ENCODE results near the gene PALLD. TPM values are rescaled to one million over a fixed set of nuclear protein-coding genes. Genes with fewer than 3 reads are reported as not detected.
A peak's percentile ranks its signal among the peaks of the same experiment; 100 is the strongest.
"Not testable (repeated sequence)": the region's sequence is repeated elsewhere in the genome, so short reads cannot be mapped to it uniquely, and the experiment has no call there.

The PALLD gene
- total RNA-seq, 2 donors from 2014 or later, result 2.8 to 30.1 TPM

- not testable (repeated sequence) for DNase-seq (ENCODE audit: low spot score in 2 of 2); H3K27ac Mint-ChIP-seq; ATAC-seq; H3K9me3 Mint-ChIP-seq; H3K36me3 Mint-ChIP-seq
Observed at GRCh38 chr4:168513826-168514225, 17.0 kb downstream of the PALLD start.

DNA sequence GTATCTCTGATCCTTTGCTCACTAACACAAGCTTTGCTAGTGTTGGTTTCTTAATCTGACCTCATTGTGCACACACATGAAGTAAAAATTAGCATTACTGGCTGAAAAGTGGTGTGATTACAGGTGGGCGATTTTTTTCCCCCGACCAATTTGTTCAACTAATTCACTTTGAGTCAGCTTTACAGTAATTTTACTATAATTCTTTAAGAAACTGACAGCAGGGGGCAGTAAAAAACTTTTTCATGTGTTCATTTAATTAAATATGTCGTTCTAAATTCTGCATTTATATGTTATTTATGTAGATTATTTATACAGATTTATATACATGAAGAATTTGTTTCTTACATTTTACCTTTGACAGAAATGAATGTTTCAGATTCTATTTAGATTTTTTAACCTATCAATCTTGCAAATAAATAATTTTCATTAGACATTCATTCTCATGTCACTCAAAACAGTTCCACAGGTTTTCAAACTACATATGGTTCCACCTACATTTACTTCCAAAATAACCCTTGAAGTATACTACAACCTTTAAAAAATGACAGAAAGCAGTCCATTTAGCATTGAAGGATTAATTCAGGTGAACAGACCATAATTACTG is 17.5 kb downstream of the PALLD start:
- H3K27ac Mint-ChIP-seq, result no peak overlapping the region
- H3K9me3 Mint-ChIP-seq, result no peaks in the 10 kb centered on the region
- H3K36me3 Mint-ChIP-seq, result no peaks in the 10 kb centered on the region
- no peak for ATAC-seq
- DNase-seq (ENCODE audit: low spot score in 2 of 2), result no peak

- Mint-ChIP-seq H3K27ac (no peak overlapping the region), H3K36me3 (no peaks in the 10 kb centered on the region), H3K9me3 (no peaks in the 10 kb centered on the region)
- DNase-seq (ENCODE audit: low spot score in 2 of 2) (no peak), ATAC-seq (no peak)
Observed at GRCh38 chr4:168515222-168516011, 18.6 kb downstream of the PALLD start.

- Mint-ChIP-seq H3K27ac (no peak overlapping the region), H3K9me3 (no peaks in the 10 kb centered on the region), H3K36me3 (no peaks in the 10 kb centered on the region)
- ATAC-seq (no peak), DNase-seq (ENCODE audit: low spot score in 2 of 2) (no peak)
Observed at GRCh38 chr4:168516841-168517240, 20.0 kb downstream of the PALLD start.

- H3K36me3 Mint-ChIP-seq, result no peaks in the 10 kb centered on the region
- no peak for ATAC-seq
- no peak overlapping the region for H3K27ac Mint-ChIP-seq
- no peak for DNase-seq (ENCODE audit: low spot score in 2 of 2)
- H3K9me3 Mint-ChIP-seq, result no peaks in the 10 kb centered on the region
Observed at GRCh38 chr4:168519576-168519975, 22.7 kb downstream of the PALLD start.

- no peaks in the 10 kb centered on the region for H3K36me3 Mint-ChIP-seq
- DNase-seq (ENCODE audit: low spot score in 2 of 2), result no peak
- no peaks in the 10 kb centered on the region for H3K9me3 Mint-ChIP-seq
- no peak overlapping the region for H3K27ac Mint-ChIP-seq
- no peak for ATAC-seq
Observed at GRCh38 chr4:168521721-168522120, 24.9 kb downstream of the PALLD start.

DNA sequence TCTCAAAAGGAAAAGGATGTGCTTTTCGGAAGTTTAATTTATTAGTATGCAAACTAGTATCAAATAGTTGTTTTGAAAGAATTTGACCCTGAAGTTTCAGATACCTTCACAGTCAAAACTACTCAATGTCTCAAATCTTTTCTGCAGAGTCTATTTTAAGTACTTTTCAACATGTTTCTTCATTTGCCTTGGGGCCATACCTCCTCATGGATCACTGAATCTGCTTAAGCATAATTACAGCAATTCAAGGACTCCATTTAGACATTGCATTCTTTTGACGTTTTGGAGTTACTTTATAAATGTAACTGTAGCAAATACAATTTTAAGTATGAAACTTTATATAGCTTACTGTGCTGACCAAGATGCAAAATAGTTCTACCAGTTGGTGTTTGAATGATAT is 25.5 kb downstream of the PALLD start:
- Mint-ChIP-seq H3K9me3 (no peaks in the 10 kb centered on the region), H3K36me3 (no peaks in the 10 kb centered on the region), H3K27ac (no peak overlapping the region)
- no peak for ATAC-seq
- DNase-seq (ENCODE audit: low spot score in 2 of 2), result no peak

- DNase-seq (ENCODE audit: low spot score in 2 of 2), result no peak
- Mint-ChIP-seq H3K9me3 (no peaks in the 10 kb centered on the region), H3K27ac (no peak overlapping the region), H3K36me3 (no peaks in the 10 kb centered on the region)
- ATAC-seq, result no peak
Observed at GRCh38 chr4:168522829-168523489, 26.1 kb downstream of the PALLD start.

GRCh38 chr4:168524006-168524405 is 27.2 kb downstream of the PALLD start:
- DNase-seq (ENCODE audit: low spot score in 2 of 2) (no peak), ATAC-seq (no peak)
- no peak overlapping the region for H3K27ac Mint-ChIP-seq
- H3K9me3 Mint-ChIP-seq, result no peaks in the 10 kb centered on the region
- H3K36me3 Mint-ChIP-seq, result no peaks in the 10 kb centered on the region

DNA sequence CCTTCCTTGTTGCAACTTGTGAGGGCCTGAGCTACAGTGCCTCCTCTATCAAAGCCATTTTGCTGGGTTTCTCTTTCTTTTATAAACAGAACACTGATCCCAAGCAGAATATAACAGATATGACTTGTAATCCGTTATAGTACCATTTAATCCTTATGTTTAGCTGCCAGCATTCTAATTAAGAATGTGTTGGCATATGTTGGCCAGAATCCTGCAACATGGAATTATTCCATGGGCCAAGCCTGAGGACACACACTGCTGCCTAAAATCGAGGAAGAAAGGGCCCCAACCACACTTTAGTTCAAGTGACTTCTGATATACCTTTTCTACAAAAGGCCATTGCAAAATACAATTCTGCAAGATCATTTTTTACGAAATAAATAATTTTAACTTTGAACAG is 28.0 kb downstream of the PALLD start:
- no peaks in the 10 kb centered on the region for H3K9me3 Mint-ChIP-seq
- no peak for DNase-seq (ENCODE audit: low spot score in 2 of 2)
- no peaks in the 10 kb centered on the region for H3K36me3 Mint-ChIP-seq
- ATAC-seq, result no peak
- no peak overlapping the region for H3K27ac Mint-ChIP-seq

GRCh38 chr4:168527560-168527959 is 30.7 kb downstream of the PALLD start:
- no peaks in the 10 kb centered on the region for H3K9me3 Mint-ChIP-seq
- no peak for DNase-seq (ENCODE audit: low spot score in 2 of 2)
- no peaks in the 10 kb centered on the region for H3K36me3 Mint-ChIP-seq
- H3K27ac Mint-ChIP-seq, result peak overlapping the region in 1 of 2 donors; percentile 62
- no peak for ATAC-seq

DNA sequence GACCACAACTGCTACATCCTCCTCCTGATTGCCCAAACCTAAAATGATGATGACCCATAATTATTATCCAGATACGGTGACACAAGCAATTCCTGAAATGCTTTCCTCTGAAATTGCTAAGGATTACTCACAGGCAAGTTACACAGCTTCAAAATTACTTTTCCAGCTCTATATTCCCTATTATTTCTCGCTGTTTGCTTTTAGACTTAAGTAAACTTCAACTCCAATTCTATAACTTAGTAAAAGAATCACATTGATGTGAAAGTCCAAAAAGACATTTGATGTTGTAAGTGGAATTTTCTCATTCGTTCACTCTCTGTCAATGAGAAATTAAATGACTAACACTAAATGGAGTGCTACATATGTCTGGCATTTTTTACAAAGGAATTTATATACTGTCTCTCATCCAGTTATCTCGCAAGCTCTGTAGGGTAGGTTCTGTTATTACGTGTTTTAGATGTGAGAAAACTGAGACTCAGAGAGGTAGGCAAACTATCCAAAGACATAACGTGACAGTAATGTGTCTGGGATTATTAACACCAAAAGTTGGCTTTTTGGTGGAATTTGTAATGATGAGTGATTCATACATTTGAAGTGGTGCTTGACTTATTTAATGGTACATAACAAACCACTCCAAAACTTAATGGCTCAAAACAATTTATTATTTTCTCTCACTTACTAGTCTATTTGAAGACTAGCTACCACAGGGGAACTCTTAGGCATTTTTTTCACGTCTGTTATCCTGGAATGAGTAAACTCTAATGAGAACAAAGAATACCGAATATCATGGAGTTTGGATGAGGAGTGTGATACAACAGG is 31.5 kb downstream of the PALLD start:
- no peak overlapping the region for H3K27ac Mint-ChIP-seq
- ATAC-seq (no peak), DNase-seq (ENCODE audit: low spot score in 2 of 2) (no peak)
- no peaks in the 10 kb centered on the region for H3K36me3 Mint-ChIP-seq
- no peaks in the 10 kb centered on the region for H3K9me3 Mint-ChIP-seq

DNA sequence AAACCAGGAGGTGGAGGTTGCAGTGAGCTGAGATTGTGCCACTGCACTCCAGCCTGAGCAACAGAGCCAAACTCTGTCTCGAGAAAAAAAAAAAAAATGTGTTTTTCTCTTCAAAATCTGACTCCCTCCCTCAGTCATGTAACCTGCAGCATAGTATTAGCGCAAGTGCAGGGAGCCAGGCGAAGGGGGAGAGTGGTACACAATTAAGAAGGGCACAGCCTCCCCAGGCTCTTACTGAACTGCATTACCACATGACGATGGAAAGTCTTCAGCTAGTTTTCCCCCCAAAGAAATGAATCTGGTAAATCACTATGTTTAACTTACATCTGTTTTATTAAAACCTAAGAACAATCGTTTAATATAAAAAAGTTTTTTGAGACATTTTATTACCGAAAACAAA is 32.4 kb downstream of the PALLD start:
- no peak overlapping the region for H3K27ac Mint-ChIP-seq
- no peak for ATAC-seq
- no peaks in the 10 kb centered on the region for H3K9me3 Mint-ChIP-seq
- no peak for DNase-seq (ENCODE audit: low spot score in 2 of 2)
- no peaks in the 10 kb centered on the region for H3K36me3 Mint-ChIP-seq

- H3K9me3 Mint-ChIP-seq, result no peaks in the 10 kb centered on the region
- no peak for DNase-seq (ENCODE audit: low spot score in 2 of 2)
- ATAC-seq, result no peak
- H3K36me3 Mint-ChIP-seq, result no peaks in the 10 kb centered on the region
- H3K27ac Mint-ChIP-seq, result no peak overlapping the region
Observed at GRCh38 chr4:168531305-168531704, 34.5 kb downstream of the PALLD start.

DNA sequence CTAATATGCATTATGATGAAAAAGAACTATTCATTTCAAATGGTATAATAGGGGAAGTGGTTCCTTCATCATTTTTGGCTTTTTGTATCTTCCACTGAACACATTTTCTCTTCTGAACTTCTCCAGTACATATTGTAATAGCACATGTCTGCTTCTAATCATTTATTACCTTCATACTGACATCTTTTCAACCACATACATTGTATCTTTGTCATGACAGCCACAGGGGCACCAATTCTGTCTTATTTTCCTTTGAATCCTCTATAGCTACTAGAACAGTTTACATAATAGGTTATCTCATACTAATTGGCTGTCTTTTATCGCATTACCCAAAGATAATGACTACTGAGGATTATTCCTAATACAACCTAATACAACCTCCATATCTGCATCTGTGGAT is 37.7 kb downstream of the PALLD start:
- ATAC-seq (no peak), DNase-seq (ENCODE audit: low spot score in 2 of 2) (no peak)
- Mint-ChIP-seq H3K27ac (no peak overlapping the region), H3K36me3 (no peaks in the 10 kb centered on the region), H3K9me3 (no peaks in the 10 kb centered on the region)

DNA sequence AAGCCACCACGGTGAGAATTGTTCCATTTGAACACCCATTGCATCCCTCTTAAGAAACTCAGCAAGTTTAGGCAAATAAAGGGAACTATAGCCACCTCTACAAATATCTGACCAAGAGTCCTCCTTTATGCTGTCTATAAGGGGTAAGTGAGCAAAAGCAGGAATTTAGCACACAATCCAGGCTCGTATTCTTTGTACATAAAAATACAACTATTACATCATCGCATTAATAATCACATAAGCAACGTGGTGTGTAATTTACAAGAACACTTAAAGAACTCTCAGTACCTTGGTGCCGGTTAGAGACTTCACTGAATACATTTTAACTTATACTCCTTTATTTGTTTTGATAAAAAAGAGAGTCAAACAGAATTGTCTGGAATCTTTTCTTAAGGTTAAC is 38.8 kb downstream of the PALLD start:
- no peaks in the 10 kb centered on the region for H3K9me3 Mint-ChIP-seq
- DNase-seq (ENCODE audit: low spot score in 2 of 2) (no peak), ATAC-seq (no peak)
- no peaks in the 10 kb centered on the region for H3K36me3 Mint-ChIP-seq
- no peak overlapping the region for H3K27ac Mint-ChIP-seq

GRCh38 chr4:168536448-168536847 is 39.6 kb downstream of the PALLD start:
- DNase-seq (ENCODE audit: low spot score in 2 of 2) (no peak), ATAC-seq (no peak)
- Mint-ChIP-seq H3K9me3 (no peaks in the 10 kb centered on the region), H3K27ac (no peak overlapping the region), H3K36me3 (no peaks in the 10 kb centered on the region)
